ENCODE data around the gene WEE1. TPM values are rescaled to one million over a fixed set of nuclear protein-coding genes. Genes with fewer than 3 reads are reported as not detected.
A peak's percentile ranks its signal among the peaks of the same experiment; 100 is the strongest.

The WEE1 gene
- total and polyA plus RNA-seq, 7 donors: 4.2 to 58.6 (median 8.2) TPM

GRCh38 chr11:9615031-9615451 is 41.6 kb downstream of the WEE1 start:
- Histone ChIP-seq H3K4me3 (peak overlapping the region; percentile 62), H3K27ac (peak overlapping the region; percentile 94), H3K9me3 (no peaks in the 10 kb centered on the region), H3K36me3 (ENCODE audit: insufficient read depth in 1 of 2, low read depth in 1 of 2) (no peaks in the 10 kb centered on the region), H3K4me1 (peaks cover 6% of the 10 kb centered on the region), H3K27me3 (ENCODE audit: insufficient read depth in 3 of 3, low read length in 2 of 3) (no peaks in the 10 kb centered on the region)
- WGBS, 3 donors: 77 to 90% (median 83%) methylated on average over 2 of the region's 2 CpGs
- DNase-seq (no peak), ATAC-seq (no peak)
- intact Hi-C loops (cut with DNase I): loop anchor here in 1 of 2 donors (10.0 kb wide), 1 partner anchor 80 kb away; no protein-coding TSS in a partner anchor
- no peak for TF ChIP-seq CTCF (IDR thresholded peaks at IDR 0.05)

GRCh38 chr11:9616042-9616675 is 42.7 kb downstream of the WEE1 start:
- H3K4me1 ChIP-seq: peaks cover 6% of the 10 kb centered on the region
- no peak overlapping the region for H3K4me3 ChIP-seq
- H3K27ac ChIP-seq: no peak overlapping the region
- no peak for DNase-seq
- H3K27me3 ChIP-seq (ENCODE audit: insufficient read depth in 3 of 3, low read length in 2 of 3): no peaks in the 10 kb centered on the region
- no peaks in the 10 kb centered on the region for H3K9me3 ChIP-seq
- 45 to 53% (median 49%) methylated on average over 2 of the region's 2 CpGs for WGBS, 3 donors
- intact Hi-C loops (cut with DNase I): loop anchor here in 1 of 2 donors (10.0 kb wide), 1 partner anchor 81 kb away; no protein-coding TSS in a partner anchor
- no peak for ATAC-seq
- no peaks in the 10 kb centered on the region for H3K36me3 ChIP-seq (ENCODE audit: insufficient read depth in 1 of 2, low read depth in 1 of 2)
- TF ChIP-seq CTCF (IDR thresholded peaks at IDR 0.05): no peak

- TF ChIP-seq CTCF (IDR thresholded peaks at IDR 0.05): no peak
- intact Hi-C loops (cut with DNase I): loop anchor here in 1 of 2 donors (10.0 kb wide), 1 partner anchor 82 kb away; no protein-coding TSS in a partner anchor
- no peak for ATAC-seq
- no peaks in the 10 kb centered on the region for H3K27me3 ChIP-seq (ENCODE audit: insufficient read depth in 3 of 3, low read length in 2 of 3)
- H3K4me3 ChIP-seq: no peak overlapping the region
- 95 to 99% (median 99%) methylated on average over 4 of the region's 4 CpGs for WGBS, 3 donors
- DNase-seq: no peak
- H3K36me3 ChIP-seq (ENCODE audit: insufficient read depth in 1 of 2, low read depth in 1 of 2): no peaks in the 10 kb centered on the region
- peaks cover 6% of the 10 kb centered on the region for H3K4me1 ChIP-seq
- H3K27ac ChIP-seq: peak overlapping the region; percentile 69
- H3K9me3 ChIP-seq: no peaks in the 10 kb centered on the region
These were observed 43.4 kb downstream of the WEE1 start for GRCh38 chr11:9616858-9617257.

- H3K27me3 ChIP-seq (ENCODE audit: insufficient read depth in 3 of 3, low read length in 2 of 3): no peaks in the 10 kb centered on the region
- ATAC-seq (peak in 1 of 4 donors; percentile 29), DNase-seq (no peak)
- H3K4me3 ChIP-seq: no peak overlapping the region
- TF ChIP-seq CTCF (IDR thresholded peaks at IDR 0.05): no peak
- intact Hi-C loops (cut with DNase I): loop anchor here in 1 of 2 donors (10.0 kb wide), 1 partner anchor 83 kb away; no protein-coding TSS in a partner anchor
- H3K4me1 ChIP-seq: peaks cover 6% of the 10 kb centered on the region
- H3K36me3 ChIP-seq (ENCODE audit: insufficient read depth in 1 of 2, low read depth in 1 of 2): no peaks in the 10 kb centered on the region
- 29 to 56% (median 32%) methylated on average over 5 of the region's 5 CpGs for WGBS, 3 donors
- H3K27ac ChIP-seq: peak overlapping the region; percentile 69
- no peaks in the 10 kb centered on the region for H3K9me3 ChIP-seq
These were observed 44.5 kb downstream of the WEE1 start for GRCh38 chr11:9617940-9618339.
